Activated CD4-positive, alpha-beta T cell treated with anti-CD3 and anti-CD28 coated beads for 24 hours (primary cell): ENCODE results near the gene PPP4R2.

Source experiments
- DNase-seq, 2 donors: peaks; one replicate each; pipeline ENCODE4 v3.0.0-alpha.2; 2020; ENCODE audit warnings: low read depth in 2 of 2

Gene PPP4R2

DNA sequence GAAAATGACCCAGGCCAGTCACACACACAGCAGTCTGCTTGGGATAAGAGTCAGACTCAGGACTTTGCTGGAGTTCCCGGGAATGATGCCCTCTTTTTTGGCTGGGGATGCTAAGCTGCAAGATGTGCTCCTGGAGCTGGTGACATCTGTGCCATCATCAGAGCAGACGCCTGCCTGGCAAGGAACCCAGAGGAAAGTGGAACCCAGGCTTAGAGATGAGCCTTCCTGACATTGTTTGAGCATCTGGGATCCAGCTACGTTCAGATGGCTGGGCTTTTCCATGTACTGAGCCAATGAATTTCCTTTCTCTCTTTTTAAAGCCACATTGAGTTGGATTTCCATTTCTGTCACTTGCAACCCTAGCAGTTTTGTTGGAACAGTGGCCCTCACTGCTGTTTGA, 118.1 kb downstream of the PPP4R2 start:
- no peak for DNase-seq

DNA sequence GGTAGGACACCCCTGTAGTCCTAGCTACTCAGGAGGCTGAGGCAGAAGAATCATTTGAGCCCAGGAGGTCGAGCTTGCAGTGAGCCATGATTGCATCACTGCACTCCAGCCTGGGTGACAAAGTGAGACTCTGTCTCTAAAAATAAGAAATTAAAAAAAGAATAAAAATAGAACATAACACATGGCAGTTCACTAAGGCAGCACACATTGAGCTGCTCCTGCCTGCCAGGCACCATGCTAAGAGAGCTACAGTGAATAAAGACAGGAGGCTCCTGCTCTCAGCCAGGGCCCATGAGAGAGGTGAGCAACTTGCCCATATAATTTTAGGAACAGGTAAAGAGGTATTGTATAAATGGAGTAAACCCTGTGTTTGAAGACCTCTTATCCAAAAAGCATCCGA, 119.2 kb downstream of the PPP4R2 start:
- DNase-seq = no peak
